KG1 (cell line): Measurements from ENCODE around the gene DNAJB8.

ENCODE experiments used
- DNase-seq: peaks from one replicate; lab custom pipeline; 2025; lab: John Stamatoyannopoulos, UW

Gene DNAJB8

DNA sequence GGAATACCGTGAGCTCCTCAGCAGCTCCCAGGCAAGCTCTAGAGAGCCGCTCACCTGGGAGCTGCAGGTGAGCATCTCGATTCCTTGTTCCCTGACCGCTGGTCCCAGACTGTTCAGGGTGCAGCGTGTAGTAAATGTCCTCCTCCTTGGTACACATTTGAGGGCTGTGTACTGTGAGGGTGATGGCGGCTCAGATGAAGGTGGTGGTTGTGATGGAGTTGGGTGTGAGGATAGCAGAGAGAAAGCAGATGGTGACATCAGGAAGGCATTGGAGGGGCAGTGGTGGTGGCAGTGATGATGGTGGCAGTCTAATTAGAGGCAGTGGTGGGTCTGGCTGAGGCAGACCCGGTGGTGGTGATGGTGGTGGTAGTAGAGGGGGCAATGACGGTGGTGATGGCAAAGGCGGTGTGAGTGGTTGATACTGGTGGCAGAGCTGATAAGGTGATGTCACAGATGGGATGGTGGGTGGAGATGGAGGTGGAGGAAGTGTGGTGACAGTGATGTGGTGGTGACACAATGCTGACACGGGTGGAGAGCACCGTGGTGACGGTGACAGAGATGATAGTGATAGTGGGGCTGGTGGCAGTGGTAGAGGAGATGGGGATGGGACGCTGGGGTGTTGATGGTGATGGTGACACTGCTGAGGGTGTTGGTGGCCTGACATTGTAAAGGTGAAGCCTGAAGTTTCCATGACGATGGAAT is at the start of gene DNAJB8:
DNAJB8 (minus strand) TSS at position 51 of the 702 bp plus-strand sequence. CDS start 3,645 bp downstream, outside the sequence.
- DNase-seq: no peak

DNA sequence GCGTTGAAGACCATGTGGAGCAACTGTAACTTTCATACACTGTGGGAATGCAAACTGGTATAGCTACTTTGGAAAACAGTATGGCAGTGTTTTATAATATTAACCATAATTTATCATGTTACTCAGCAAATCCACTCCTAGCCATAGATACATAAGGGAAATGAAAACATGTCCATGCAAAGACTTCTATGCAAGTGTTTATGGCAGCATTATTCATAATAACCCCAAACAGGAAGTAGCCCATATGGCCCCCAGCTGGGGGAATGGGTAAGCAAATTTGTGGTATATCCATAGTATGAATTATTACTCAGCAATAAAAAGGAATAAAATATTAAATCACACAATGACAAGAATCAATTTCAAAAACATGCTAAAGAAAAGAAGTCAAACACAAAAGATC is 49.3 kb upstream of the DNAJB8 start:
- DNase-seq: no peak

DNA sequence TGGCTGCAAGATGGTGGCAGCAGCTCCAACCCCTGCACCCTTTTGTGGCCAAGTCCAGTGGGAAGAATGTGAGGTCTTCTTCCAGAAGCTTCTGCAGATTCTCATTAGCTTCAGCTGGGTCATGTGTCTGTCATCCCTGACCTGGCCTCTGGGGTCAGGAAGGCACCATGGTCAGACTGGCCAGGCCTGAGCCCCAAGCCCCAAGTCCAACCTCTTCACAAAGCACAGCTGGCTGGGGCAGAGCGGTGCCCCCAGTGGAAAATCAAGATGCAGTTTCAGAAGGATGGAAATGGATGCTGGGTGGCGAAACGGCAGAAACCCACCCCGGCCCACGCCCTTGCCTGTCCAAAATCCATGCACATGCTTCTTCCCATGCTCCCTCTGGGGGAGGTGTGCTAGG is 42.2 kb upstream of the DNAJB8 start:
- DNase-seq: no peak

DNA sequence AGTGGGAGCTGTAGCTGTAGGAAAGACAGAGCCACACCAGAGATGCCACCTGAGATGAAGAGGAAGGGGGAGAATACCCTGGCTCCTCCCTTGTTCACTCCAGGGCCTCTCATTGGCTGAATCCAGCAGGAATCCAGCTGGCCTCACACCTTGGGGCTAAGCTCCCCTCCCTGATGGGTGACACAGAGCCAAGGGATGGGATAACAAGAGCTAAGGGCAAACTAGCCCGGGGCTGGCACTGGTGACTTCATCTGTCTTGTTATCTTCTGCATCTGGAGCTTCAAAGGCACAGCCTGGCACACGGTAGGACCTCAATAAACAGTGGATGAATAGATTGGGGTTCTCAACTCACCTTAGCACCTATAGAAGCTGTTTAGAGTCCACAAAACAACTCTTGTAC is 40.1 kb upstream of the DNAJB8 start:
- DNase-seq: no peak

DNA sequence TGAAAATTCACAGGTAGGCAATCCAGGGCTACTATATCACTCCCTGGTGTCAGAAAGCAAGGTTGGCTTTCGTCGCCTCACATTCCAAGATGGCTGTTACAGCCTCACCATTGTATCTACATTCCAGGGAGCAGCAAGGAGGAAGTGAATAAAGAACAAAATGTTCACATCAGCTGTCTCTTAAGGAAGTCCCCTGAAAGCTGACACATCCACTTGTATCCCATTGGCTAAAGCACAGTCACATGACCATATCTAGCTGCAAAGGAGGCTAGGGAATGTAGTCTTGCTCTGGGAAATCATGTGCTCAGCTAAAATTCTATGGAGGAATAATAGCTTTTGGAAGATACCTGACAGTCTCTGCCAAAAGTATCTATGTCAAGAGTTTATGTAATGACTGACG is 39.1 kb upstream of the DNAJB8 start:
- no peak for DNase-seq

DNA sequence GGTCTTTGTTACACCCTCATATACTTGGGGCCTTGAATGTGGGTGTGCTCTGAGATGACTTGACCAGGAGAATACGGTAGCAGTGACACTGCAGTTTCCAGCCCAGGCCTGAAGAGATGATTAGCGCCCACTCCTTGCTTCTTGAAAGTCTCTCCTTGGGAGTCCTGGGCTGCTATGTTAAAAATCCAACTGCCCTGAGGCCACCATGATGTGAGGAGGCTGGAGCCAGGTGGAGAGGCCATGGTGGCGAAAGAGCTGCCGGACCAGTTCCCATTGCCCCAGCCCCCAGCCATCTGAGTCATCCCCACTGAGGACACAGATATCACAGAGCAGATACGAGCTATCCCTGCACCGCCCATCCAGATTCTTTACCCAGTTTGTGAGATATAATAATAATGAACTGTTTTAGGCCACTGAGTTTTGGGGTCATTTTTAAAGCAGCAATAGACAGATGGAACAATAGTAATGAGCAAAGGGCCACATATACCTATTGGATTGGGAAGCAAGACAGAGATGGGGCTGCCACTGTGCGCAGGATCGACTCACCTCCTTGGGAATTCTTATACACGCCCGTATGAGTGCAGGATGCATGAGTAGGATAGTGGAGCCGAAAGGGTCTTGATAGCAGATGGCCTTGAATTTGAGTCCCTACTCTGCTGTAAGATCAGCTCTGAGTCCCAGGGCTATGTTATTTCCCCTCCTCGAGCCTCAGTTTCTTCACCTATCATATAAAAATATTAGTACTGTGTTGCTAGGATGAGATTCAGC is 38.5 kb upstream of the DNAJB8 start:
- DNase-seq: no peak

DNA sequence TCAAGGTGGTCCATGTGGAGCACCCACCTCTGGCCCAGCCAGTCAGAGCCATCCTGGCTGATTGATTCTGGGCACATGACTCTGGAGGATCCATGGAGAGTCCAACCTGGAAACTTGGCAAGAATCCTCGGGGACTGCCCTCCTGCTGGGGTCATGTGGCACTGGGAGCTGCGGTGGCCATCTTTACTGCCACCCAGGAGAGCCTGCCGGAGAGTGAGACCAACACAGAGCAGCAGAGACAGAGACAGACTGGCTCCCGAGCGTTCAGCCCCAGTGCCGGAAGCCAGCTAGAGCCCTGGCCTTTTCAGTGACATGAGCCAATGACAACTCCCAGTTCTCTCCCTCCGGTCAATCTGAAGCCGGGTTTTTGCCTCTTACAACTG is 37.8 kb upstream of the DNAJB8 start:
- no peak for DNase-seq

DNA sequence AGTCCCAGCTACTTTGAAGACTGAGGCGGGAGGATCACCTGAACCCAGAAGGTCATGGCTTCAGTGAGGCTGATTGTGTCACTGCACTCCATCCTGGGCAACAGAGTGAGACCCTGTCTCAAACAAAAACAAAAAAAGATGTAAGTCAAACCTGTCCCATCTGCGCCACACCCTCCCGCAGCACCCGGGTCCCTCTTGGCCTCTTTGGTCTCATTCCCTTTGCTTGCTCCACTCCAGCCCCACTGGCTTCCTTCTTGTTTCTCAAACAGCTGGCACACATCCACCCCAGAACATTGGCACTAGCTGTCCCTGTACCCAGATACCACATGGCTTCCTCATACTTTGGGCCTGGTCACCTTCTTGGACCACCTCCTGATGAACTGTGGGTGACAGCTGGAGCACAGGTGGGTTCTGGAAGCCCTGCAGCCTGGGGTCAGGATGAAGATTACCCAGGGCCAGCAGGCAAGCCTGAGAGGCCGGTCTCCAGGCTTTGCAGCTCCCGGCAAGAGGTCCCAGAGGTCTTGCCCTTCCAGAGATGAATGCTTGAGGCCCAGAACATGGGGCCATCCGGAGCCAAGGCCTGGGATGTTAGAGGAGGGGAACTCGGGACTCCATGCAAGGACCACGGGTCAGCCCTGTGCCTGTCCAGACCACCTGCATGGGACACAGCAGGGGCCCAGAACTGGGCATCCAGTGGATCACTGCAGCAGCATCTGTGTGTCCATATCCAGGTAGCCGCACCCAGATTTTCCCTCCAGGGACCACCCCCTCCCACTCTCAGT is 37.3 kb upstream of the DNAJB8 start:
- DNase-seq: no peak

DNA sequence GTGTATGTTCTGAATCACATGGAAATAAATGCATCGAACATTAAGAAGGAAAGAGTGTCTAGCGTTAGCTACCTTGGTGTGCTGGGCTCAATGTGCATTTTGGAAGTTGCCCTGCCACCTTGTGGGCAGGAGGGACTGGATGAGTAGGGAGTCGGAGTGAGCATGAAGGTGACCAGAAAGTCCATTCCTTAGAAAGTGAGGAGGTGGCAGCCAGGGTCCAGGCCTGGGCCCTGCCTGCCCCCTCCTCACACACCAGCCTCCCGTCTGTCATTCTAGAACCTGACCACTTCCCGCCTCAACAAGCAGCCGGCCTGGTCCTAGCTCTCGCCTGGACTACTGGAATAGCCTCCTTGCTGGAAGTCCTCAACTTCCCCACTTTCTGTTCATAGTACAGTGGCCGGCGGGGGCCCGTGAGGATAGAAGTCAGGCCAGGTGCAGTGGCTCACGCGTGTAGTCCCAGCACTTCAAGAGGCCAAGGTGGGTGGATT is 36.5 kb upstream of the DNAJB8 start:
- no peak for DNase-seq

DNA sequence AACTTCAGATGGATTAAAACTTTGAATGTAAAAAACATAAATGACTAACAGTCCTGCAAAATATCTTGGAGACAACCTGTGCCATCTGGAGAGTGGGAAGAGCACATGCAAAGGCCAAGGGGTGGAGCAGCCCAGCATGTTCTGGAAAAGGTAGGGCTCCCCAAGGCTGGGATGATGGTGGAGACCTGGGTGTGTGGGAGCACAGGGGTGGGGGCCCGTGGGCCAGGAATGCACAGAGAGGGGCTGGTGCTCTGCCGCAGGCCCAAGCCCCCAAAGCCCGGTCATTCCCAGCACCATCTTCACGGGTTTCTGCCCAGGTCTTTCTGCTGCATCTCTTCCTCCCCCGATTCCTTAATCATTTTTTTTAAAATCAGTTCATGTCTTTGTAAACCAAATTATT is 36.0 kb upstream of the DNAJB8 start:
- no peak for DNase-seq

DNA sequence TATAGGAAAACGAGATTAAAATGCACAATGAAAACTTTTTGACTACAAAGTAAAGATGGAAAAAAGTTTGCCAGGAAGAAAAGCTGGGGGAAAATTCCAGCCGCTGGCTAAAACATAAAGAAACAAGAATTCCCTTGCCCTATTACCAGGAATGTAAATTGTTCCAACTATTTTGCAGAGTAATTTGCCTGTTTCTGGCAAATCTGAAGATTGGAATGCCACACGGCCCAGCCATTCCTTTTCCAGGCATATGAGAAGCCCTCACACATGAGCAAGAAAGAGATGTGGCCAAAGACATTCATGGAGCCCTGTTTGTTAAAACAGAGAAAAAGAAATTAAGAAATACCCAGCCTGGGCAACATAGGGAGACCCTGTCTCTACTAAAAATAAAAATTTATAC is 34.7 kb upstream of the DNAJB8 start:
- no peak for DNase-seq

DNA sequence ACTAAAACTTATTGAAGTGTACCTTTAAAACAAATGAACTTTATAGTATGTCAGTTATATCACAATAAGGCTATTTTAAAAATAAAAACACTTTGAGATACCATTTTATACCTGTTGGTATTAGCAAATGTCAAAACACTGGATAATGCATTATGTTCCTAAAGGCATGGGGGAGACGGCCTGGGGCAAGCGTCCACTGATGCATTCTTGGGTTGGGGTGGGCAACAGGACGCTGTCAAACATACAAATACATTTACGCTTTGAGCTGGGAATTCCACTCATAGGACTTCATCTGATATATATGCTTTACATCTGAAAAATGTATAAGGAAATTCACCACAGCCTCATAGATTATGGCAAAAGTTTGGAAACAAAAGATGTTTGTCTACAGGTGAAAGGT is 33.9 kb upstream of the DNAJB8 start:
- no peak for DNase-seq

DNA sequence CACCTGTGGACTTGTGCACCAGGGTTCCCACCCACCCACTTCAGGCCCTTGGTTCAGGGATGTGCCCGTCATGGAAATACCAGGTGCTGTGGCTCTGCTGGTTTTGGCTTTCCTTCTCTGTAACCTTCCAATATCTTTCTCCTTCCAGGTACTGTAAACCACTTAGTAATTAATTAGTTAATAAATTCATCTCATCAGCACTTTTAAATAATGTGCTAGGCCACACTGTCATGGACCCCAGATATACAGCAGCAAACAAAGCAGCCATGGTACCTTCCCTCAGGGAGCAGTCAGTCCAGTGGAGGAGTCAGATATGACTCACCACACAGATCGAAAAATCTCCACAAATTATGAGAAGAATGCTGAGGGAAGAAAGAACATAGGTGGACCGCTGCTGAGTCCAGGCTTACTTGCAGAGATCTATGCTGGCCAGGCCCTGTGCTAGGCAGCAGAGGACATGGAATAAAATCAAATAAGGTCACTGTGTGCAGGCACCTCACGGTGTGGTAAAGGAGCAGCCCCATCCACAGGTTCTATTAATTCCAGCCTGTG is 33.1 kb upstream of the DNAJB8 start:
- no peak for DNase-seq

DNA sequence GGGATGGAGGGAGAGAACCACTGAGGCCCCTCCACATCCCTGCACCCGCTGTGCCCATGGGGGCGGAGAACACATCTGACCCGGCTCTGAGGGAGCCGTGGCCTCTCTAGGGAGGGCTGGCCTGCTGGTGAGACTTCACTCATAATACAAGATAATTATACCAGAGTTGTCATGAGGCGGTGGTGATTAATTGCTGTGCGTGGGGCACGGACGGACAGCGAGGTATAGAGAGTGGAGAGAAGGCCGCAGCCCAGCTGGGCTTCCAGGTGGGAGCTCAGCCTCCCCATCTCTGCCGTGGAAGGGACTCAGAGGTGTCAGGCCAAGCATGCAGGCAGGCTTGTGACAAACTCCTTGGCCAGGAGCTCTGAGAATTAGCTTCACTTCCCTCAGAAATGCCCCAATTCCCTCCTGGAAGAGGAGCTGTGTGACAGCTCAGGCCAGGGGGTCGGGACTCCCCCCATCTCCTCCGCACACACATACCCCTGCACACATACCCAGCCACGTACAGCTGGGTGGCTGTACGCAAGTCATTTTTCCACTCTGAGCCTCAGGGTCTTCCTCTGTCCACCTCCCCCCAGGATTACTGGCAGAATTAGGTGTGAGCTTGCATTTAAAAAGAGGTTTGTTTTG is 32.3 kb upstream of the DNAJB8 start:
- DNase-seq: no peak

DNA sequence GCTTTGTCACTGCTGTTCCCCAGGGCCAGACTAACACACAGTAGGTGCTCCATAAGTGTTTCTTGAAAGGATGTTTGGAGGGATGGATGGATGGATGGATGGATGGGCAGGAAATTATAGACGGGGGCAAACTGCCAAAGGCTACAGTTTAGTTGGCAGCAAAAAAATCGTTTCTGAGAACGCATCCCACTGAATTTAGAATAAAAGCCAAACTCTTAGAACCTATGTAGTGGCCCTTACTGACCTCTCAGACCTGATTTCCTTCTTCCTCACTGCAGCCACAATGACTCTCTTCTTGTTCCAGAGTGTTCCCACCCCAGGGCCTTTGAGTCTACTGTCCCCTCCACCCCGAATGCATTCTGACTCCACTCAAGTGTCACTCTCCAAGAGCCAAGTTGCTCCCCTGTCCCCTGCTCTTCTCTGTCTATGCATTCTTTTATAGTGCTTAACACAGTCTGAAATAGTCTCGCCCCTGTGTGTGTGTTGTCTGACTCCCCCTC is 31.5 kb upstream of the DNAJB8 start:
- DNase-seq: no peak

DNA sequence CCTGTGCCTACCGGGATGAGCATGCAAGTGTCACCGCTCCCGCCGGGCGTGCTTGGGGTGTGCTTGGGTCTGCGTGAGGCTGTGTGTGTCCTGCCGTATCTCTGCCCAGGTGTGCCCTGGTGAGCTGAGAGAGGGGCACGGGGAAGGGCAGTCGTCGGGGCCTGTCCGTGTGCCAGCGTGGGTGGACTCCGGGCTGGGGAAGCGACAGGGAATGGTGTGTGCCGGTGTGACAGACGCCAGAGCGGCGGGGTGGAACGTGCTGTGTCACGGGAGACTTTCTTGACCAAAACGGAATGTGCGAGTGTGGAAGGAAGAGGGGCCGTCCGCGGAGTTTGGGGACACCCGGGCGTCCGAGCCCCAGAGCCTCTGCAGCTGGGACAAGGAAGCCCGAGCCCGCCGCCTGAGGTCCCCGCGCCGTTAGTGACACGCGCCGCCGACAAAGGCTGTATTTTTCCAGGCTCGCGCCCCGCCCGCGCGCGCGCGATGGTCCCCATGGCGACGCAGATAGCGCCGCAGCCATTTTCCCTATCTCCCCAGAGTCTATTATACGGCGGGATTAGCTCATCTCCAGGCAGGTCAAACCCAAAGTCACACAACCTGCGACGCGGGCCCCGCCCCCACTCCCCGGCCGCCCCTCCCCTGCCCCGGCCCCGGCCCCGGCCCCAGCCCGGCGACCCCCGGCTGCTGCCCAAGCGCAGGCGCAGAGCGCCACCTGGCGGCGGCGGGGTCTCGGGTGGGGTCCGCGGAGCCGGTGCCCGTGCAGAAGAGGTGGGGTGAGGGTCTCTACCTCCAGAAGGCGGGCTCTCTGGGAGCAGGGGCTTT is 30.8 kb upstream of the DNAJB8 start:
- no peak for DNase-seq

DNA sequence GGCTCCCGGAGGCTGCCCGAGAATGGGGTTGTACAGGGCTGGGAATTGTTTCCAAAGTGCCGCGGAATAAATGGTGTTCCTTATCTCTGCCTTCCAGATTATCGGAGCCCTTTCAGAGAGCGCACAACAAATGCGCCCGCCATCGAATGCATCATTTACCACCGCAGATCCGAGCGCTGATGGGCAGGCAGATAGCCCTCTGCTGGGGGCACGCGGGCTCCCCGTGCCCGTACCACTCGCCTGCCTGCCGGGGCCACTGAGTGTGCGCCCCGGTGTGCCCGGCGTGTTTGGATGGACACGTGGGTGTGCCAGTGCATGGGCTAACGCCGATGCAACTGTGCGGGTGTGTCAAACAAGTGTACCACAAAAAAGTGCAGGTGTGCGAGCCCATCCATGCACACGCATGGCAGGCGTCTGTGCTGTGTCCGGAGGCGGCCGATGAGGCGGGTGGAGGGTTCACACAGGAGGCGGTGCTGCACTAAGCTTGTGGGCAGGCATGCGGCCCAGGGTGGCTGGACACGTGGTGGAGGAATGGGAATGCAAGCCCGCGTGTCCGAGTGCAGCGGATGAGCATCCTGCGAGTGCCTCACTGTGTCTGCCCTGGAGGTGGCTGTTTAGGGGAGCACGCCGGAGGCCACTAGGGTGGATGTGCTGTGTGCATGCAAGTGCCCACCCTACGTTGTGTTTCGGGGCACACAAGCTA is 30.1 kb upstream of the DNAJB8 start:
- no peak for DNase-seq

DNA sequence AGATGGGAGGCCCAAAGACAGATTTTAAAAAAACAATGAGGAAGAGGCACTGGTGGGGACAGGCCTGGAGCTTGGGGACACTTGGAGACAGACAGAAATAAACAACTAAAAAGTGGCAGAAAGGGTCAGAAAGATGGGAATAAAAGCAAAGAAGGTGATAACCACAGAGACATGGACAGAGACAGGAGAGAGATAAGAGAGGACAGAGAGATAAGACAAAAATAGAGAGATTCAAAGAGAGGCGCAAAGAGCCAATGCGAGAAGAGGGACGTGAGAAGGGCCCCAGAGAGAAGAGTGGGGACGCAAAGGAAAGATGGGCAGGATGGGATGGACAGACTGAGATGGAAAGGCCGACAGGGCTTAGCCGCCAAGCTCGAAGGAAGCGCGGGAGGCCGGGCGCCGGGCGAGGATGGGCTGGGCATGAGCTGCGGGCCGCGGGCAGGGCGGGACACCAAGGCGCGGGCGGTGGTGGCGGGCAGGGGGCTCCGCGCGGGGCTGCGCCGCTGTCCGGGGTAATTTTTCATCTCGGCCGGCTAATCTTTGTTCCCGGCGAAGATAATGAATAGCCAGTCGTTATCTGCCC is 29.4 kb upstream of the DNAJB8 start:
- no peak for DNase-seq

DNA sequence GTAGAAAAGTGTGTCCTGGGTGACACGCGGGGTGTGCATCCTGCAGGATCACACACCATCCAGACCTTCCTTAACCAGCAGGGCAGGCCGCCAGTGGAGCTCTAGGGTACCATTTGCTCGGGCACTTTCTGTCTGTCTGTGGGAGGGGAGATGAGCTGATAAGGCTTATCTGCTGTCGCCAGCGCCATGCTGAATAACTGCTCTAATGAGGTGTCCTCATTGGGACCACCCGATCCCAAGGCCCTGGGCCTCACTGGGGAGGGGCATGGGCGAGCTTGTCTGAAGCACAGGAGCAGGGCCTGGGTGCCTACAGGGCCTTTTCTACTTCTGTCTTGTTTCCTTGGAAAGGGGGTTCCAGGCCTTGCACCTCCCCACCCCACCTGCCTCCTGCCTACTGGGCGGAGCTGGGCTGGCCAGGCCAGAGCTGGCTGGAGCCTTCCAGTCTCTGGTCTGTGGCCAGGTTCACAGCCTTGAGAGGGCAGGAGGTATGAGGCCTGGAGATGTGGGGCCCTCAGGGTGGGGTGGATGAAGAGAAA is 28.8 kb upstream of the DNAJB8 start:
- DNase-seq: no peak

DNA sequence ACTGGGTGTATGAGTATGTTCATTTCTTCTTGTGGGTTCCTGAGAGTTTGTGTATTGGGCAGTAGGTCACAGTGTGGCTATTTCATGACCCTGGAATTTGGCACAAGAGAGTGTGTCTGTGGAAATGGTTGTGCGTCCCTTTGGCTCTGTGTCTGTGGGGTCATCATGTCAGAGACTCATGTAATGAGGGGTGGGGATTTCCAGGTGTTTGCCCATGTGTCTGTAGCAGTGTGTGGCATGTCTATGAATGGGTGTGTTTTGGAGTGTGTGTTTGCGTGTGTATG is 27.6 kb upstream of the DNAJB8 start:
- DNase-seq: no peak
